ENCODE results near the gene SH3GL3. TPM values are rescaled to one million over a fixed set of nuclear protein-coding genes. Genes with fewer than 3 reads are reported as not detected.

The SH3GL3 gene
- total RNA-seq, 1 experiment from 2014 or later = not detected

DNA sequence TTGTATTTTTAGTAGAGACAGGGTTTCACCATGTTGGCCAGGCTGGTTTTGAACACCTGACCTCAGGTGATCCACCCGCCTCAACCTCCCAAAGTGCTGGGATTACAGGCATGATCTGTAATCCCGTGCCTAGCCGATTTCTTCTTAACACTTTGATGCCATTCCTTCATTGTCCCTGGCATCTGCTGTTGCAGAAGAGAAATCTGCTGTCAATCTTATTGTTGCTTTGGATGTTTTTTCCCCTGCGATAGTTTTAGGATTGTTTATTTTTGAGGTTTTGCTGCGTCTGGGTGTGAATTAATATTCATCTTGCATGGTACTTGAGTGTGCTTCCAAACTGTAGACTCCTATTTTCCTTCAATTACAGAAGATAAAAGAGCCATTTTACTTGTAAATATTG, 107.4 kb downstream of the SH3GL3 start:
- H3K9me3 ChIP-seq (ENCODE audit: control insufficient read depth, insufficient read depth, low read depth, low read length) = no peaks in the 10 kb centered on the region
- ATAC-seq (no peak), DNase-seq (ENCODE audit: low read depth, low spot score) (no peak)
- ChIA-PET POLR2A (no interaction called here), CTCF (no interaction called here)
- no peak overlapping the region for H3K27ac ChIP-seq (ENCODE audit: low read length)
- no peak overlapping the region for H3K4me3 ChIP-seq (ENCODE audit: low read depth in 2 of 2, low read length in 2 of 2)
- in situ Hi-C loops (cut with HindIII; ENCODE audit: low pct_unique_long_range_greater_than_20kb, low sequenced_read_pairs) (no loop called here), intact Hi-C loops (cut with micrococcal nuclease; ENCODE audit: unreplicated experiment) (no loop called here)
- no peaks in the 10 kb centered on the region for H3K4me1 ChIP-seq (ENCODE audit: control insufficient read depth, insufficient read depth, low read length)
- TF ChIP-seq REST (IDR thresholded peaks at IDR 0.05; ENCODE audit: insufficient read depth in 1 of 2, low read depth in 2 of 2, low read length in 1 of 2) = no peak
- no peak for TF ChIP-seq TCF7L2 (IDR thresholded peaks at IDR 0.05; ENCODE audit: low read depth, low read length)
- no peak for TF ChIP-seq CTCF (IDR thresholded peaks at IDR 0.05)
- no peak for TF ChIP-seq POLR2AphosphoS5 (IDR thresholded peaks at IDR 0.05; ENCODE audit: low read depth, low read length)
- TF ChIP-seq SIN3A (IDR thresholded peaks at IDR 0.05; ENCODE audit: borderline replicate concordance, insufficient read depth, low read depth, low read length) = no peak
- no peaks in the 10 kb centered on the region for H3K27me3 ChIP-seq (ENCODE audit: control insufficient read depth, insufficient read depth, low read length)
- BruUV-seq (replicated peaks) = no TSS peak
- no peaks in the 10 kb centered on the region; the same call in 1 of the 2 replicates for H3K36me3 ChIP-seq (ENCODE audit: control insufficient read depth, insufficient read depth, low read length)

DNA sequence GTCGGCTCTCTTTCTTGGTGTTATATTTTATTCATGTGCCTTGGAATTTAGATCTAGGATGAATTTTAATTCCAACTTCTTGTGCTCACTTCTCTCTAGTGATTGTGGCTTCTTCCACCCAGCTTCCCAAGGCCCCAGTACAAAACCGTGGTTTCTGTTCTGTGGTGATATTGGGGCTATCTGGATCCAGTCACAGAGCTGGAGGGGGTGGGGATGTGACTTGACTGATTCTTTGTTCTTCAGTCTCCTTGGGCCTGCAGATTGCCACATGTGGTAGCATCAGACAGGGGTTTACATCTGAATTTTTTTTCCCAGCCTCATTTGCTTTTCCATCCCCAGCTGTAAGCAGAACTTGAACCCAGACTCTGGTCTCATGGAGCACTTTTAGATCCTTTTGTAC, 108.2 kb downstream of the SH3GL3 start:
- intact Hi-C loops (cut with micrococcal nuclease; ENCODE audit: unreplicated experiment) = no loop called here
- H3K4me3 ChIP-seq (ENCODE audit: low read depth in 2 of 2, low read length in 2 of 2) = no peak overlapping the region
- no peak for TF ChIP-seq CTCF (IDR thresholded peaks at IDR 0.05)
- no peak for TF ChIP-seq REST (IDR thresholded peaks at IDR 0.05; ENCODE audit: insufficient read depth in 1 of 2, low read depth in 2 of 2, low read length in 1 of 2)
- no peak for TF ChIP-seq SIN3A (IDR thresholded peaks at IDR 0.05; ENCODE audit: borderline replicate concordance, insufficient read depth, low read depth, low read length)
- TF ChIP-seq TCF7L2 (IDR thresholded peaks at IDR 0.05; ENCODE audit: low read depth, low read length) = no peak
- no peak for TF ChIP-seq POLR2AphosphoS5 (IDR thresholded peaks at IDR 0.05; ENCODE audit: low read depth, low read length)
- H3K27ac ChIP-seq (ENCODE audit: low read length) = no peak overlapping the region
- no peaks in the 10 kb centered on the region; the same call in 1 of the 2 replicates for H3K36me3 ChIP-seq (ENCODE audit: control insufficient read depth, insufficient read depth, low read length)
- CTCF ChIA-PET = no interaction called here
- in situ Hi-C loops (cut with HindIII; ENCODE audit: low pct_unique_long_range_greater_than_20kb, low sequenced_read_pairs) = no loop called here
- H3K27me3 ChIP-seq (ENCODE audit: control insufficient read depth, insufficient read depth, low read length) = no peaks in the 10 kb centered on the region
- H3K9me3 ChIP-seq (ENCODE audit: control insufficient read depth, insufficient read depth, low read depth, low read length) = no peaks in the 10 kb centered on the region
- no peaks in the 10 kb centered on the region for H3K4me1 ChIP-seq (ENCODE audit: control insufficient read depth, insufficient read depth, low read length)
- ATAC-seq (no peak), DNase-seq (ENCODE audit: low read depth, low spot score) (no peak)
- BruUV-seq (replicated peaks) = no TSS peak
- POLR2A ChIA-PET = no interaction called here
